Inferior parietal cortex (tissue), 1 donor: ENCODE data around the gene CAMK1D.

Source experiments
- DNase-seq: peaks from one replicate; pipeline ENCODE4 v3.0.0-alpha.2; 2016; ENCODE audit errors: extremely low spot score

The CAMK1D gene

DNA sequence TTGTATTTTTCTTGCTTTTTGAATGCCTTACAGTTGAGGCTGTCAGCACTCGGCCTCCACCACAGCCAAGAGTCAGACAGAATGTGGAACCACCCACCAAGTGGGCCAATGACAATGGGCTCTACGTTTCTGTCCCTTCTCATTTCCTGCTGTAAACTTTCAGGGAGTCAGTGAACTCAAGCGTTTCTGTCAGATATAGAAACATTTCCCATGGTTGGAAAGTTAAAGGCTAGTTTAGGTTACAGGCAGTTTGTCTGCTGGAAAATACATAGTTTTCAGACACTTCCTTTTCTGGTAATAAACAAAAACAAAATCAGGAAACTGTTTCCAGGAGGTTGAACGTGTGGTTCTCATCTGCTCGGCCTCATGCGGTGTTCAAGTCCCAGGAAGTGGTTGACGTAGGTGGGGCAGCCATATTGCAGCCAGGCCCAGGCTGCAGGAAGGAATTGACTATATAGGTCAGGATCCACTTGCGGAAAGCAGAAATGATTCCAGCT lies 245.1 kb downstream of the CAMK1D start:
- no peak for DNase-seq

- no peak for DNase-seq
Observed at GRCh38 chr10:12595936-12596576, 246.7 kb downstream of the CAMK1D start.

DNA sequence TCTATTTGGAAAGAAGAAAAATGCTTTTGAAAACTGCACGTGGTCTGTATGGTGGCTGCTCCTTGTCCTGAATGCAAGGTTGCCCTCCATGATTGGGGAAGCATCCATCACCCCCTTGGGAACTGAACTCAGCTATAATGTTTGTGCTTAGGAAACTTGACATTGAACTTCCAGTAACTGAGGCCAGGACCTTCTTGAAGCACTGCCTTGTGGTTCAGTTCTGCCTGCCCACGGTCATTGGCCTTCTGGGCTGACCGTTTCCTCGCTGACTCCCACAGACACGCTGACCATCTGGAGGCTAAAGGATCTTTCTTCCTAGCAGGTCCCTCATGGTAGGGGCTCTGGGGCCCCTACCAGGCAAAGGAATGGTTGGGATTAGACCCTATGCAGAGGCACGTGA lies 247.8 kb downstream of the CAMK1D start:
- no peak for DNase-seq

DNA sequence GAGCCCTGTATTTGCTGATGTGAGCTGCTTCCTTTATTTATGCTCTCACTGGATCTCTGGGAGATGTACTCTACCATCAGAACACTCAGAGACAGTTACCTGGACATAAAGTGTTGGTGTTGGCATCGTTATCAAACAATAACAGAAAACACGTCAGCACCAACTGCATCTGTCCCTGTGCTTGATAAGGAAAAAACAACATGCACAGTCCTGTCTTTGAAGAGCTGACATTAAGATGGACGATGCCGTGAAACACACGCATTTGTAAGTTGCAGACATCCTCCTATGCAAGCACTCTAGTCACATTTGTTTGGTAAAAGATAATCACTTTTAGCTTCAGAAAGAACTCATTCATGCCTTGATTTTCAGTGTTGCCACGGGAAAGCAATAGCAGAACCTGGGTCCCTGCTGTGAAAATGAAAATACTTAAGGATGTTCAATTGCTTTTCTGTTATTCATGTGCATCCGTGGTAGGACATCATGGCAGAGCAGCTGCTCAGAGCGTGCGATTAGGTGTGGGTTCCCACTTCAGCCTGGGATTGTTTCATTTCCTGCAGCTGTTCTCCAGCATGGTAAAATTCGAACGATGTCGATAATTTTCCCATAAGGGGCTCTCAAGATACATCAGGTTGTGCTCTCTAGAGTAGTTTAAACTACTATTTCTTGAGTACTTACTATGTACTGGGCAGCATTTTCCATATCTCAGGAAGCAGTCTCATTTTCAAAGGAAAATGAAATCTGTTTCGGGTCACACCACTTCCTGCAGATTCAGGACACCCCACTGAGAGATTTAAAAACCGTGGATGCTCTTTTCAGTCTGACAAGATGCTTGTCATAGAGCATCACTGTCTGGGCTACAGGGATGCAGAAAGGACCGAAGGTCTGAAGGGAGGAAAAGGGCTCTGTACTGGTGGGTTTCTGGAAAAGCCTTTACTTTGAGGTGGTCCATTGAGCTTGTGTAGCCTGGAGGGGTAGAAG lies 248.7 kb downstream of the CAMK1D start:
- DNase-seq, result no peak

GRCh38 chr10:12600652-12601051 lies 251.3 kb downstream of the CAMK1D start:
- DNase-seq, result no peak

DNA sequence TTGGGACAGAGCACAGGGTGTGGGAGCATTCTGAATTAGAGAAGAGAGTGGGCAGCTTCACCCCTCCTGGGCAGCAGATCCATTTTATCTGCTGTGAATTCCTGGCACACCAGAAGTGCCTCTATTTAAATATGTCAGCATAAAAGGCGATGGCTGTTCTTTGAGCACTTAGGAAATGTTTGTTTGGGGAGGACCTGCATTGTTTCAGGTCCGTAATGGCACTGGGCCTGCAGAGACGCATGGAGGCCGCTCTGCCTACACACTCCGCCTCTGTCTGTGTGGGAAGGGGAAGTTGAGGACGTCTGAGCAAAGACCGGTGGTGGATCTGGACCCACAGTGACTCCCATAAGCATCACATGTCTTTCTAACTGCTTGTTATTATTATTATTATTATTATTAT lies 253.2 kb downstream of the CAMK1D start:
- no peak for DNase-seq

GRCh38 chr10:12603766-12604470 lies 254.6 kb downstream of the CAMK1D start:
- DNase-seq, result no peak

DNA sequence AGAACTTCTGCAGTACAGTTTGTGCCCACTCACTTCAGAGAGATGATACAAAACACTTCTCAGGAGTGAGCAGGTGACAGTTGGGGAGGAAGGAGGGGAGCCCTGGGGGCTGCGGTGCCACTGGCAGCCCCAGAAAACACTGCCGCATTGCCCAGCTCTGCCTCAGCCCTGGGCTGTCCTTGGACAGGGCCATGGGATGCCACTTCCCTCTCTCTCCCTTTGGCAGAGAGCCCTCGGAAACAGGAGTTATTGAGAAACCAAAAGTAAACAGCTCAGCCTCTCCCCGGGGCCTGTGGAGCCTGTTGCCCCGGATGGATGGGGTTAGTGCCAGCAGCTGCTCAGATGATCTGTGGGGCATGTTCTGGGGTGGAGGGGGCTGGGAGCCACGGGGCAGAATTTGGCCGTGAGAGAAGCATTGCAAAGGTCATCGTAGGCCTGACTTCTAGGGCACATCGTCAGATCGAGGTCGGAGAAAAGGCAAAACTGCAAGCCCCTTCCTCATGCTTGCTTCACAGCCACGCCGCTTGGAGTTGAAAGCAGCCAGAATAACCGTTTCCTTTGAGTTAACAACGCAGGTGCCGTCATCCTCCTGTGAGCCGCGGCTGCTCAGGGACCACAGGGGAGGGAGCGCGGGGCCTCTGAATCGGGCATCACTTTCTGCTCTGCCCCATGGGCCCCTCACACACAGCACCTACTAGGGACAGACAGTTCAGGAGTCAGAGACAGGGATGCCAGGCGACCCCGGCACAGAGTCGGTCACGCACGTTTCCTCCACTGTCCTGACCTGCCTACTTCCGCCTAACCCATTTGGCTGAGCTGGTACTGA lies 256.4 kb downstream of the CAMK1D start:
- DNase-seq, result no peak

DNA sequence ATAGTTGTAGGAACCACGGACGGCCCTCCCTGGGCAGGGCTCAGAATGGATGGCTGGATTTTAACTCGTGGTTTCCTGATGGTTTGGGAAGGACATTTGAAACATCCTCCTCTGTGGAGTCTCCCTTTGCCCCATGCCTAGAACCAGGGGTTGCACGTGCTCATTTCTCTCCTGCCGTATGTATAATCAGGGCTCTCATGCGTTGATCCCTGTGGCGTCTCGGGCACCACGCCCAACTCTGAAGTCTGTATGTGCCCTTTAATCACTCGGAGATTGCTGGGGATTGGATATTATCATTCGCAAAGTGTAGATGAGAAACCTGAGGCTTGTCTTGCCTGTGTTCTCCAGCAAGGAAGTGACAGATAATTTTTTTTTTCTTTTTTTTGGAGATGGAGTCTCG lies 257.1 kb downstream of the CAMK1D start:
- no peak for DNase-seq

- no peak for DNase-seq
Observed at GRCh38 chr10:12608761-12609160, 259.4 kb downstream of the CAMK1D start.

GRCh38 chr10:12609435-12609834 lies 260.1 kb downstream of the CAMK1D start:
- DNase-seq, result no peak

- no peak for DNase-seq
Observed at GRCh38 chr10:12613136-12613535, 263.8 kb downstream of the CAMK1D start.

- DNase-seq, result no peak
Observed at GRCh38 chr10:12614177-12614995, 265.0 kb downstream of the CAMK1D start.

DNA sequence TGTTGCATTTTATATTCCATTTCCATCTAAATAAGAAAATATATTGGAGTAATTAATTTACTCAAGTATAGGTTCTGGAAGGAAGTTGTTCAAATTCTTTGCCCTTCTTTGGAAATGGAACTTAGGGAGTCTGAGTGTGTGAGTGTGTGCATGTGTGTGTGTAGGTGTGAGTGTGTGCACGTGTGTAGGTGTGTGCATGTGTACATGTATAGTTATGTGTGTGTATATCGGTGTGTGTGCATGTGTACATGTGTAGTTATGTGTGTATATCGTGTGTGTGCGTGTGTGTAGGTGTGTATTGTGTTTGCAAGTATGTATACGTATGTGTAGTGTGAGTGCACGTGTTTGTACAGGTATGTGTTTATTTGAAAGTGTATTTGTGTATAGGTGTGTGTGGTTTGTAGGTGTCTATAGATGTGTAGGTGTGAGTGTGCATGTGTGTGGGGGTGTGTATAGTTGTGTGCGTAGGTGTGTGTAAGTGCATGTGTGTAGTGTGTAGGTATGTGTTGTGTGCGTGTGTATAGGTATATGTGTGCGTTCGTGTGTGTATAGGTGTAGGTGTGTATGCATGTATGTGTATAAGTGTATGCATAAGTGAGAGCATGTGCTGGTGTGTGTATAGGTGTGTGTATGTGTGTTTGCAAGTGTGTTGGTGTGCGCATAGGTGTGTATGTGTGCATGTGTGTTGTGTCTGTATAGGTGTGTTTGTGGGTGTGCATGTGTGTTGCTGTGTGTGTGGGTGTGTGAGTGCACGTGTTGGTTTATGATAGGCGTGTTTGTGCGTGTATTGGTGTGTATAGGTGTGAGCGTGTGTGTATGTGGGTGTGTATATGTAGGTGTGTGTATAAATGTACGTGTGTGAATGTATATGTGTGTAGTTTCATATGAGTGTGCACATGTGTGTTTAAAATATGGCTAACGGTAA lies 266.2 kb downstream of the CAMK1D start:
- DNase-seq, result no peak

GRCh38 chr10:12617191-12618175 lies 268.1 kb downstream of the CAMK1D start:
- DNase-seq, result no peak

GRCh38 chr10:12622016-12622415 lies 272.7 kb downstream of the CAMK1D start:
- no peak for DNase-seq

DNA sequence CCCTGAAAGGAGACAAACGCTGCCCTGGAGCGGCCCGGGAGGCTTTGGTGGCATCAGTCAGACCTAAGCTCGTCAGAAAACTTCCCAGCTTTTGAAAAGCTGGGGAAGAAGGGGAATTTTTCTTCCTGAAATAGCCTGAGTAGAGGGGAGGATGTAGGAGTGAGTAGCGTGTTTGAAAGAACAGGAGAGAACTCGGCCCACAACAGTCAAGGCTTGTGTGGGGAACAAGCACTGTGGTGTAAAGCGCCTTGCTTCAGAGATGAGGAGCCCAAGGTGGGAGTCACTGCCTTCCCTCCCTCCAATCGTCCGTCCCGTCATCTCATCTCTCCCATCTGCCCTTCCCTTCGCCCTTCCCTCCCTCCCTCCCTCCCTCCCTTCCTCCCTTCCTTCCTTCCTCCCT lies 273.3 kb downstream of the CAMK1D start:
- no peak for DNase-seq

DNA sequence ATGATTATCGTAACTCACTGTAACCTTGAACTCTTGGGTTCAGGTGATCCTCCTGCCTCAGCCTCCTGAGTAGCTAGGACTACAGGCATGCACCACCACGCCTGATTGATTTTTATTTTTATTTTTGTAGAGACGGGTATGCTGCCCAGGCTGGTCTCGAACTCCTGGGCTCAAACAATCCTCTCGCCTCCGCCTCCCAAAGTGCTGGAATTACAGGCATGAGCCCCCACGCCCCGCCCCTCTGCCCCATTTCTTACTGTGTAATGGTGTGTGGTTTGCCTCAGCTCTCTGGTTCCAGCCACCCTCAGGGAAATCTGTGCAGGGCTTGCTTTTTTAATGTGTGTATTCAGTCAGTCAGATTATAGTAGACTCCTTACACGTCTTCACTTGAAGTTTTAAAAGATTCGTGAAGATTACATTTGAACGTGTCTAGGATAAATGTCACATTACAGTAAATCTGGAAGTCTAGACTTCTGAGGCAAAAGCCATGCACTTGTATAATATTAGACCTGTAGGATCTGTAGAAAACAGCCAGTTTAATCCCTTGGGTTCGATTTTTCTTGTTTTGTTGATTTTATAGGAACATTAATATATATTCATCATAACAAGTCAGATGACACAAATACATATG lies 276.2 kb downstream of the CAMK1D start:
- no peak for DNase-seq
